ENCODE data around the gene TMEM170A. TPM values are rescaled to one million over a fixed set of nuclear protein-coding genes. Genes with fewer than 3 reads are reported as not detected.

Gene TMEM170A
- total RNA-seq, 1 experiment from 2014 or later: 45.9 TPM

DNA sequence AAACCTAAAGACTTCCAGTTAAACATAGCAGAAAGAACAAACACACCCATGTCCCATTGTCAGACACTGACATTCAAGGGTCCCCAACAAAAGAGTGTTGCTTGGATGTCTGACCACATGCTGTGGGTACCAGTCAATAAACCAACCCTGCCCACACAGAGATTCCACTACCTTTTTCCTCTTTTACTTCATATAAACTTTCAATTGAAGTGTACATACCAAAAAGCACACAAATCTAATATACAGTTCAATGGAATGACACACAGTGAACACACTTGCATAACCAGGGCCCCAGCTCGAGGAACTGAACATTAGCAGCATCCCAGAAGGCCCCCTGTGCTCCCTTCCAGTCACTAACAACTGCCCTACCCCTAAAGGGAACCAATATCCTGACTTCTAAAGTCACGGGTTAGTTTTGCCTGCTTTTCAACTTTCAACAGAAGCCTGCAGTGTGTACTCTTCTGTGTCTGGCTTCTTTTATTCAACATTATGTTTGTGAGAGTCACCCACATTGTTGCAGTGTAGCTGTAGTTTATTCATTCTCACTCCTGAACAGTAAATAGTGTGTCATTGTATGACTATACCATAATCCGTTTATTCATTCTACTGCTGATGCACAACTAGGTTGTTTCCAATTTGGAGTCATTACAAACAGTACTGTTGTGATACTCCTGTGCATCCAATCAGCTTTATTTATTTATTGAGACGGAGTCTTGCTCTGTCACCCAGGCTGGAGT lies 49.2 kb downstream of the TMEM170A start:
- H3K9me2 ChIP-seq (replicated peaks; ENCODE audit: insufficient read depth, low read length): no peaks in the 10 kb centered on the region
- H2AFZ ChIP-seq (ENCODE audit: low read length): no peak overlapping the region
- H3K36me3 ChIP-seq (ENCODE audit: insufficient read depth, low read length): peaks cover 21% of the 10 kb centered on the region; the same call in 1 of the 2 replicates
- H3K4me3 ChIP-seq (ENCODE audit: low read length): no peak overlapping the region
- no peaks in the 10 kb centered on the region for H3K27me3 ChIP-seq (ENCODE audit: low read length)
- peaks cover 69% of the 10 kb centered on the region for H3K79me2 ChIP-seq (ENCODE audit: low read length)
- no peaks in the 10 kb centered on the region for H3K9me3 ChIP-seq (ENCODE audit: low read length)
- peaks cover 35% of the 10 kb centered on the region for H3K4me1 ChIP-seq (ENCODE audit: low read length)
- no peak for DNase-seq
- H3K9ac ChIP-seq (ENCODE audit: low read length): no peak overlapping the region
- H4K20me1 ChIP-seq (ENCODE audit: insufficient read depth, low read depth, low read length): no peaks in the 10 kb centered on the region
- no peak overlapping the region for H3K4me2 ChIP-seq (ENCODE audit: low read depth, low read length, poor library complexity, severe bottlenecking)
- H3K27ac ChIP-seq (ENCODE audit: low read length): no peak overlapping the region

DNA sequence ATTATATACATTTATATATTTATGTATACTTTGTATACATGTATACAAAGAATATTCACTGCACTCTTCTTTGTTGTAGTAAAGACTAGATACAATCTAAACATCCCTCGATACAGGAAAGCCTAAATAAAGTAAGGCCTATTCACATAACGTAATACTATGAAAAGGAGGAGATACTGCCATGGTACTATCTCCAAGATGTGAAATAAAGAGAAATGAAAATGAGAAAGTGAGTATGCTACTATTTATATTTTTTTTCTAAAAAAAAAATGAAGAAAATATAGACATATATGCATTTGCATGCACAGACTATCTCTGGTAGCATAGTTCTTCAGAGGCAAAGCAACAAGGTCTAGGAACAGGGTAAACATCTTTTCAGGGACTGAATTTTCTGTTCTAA lies 50.5 kb downstream of the TMEM170A start:
- DNase-seq: no peak
- Histone ChIP-seq H3K36me3 (ENCODE audit: insufficient read depth, low read length) (peaks cover 31% of the 10 kb centered on the region; the same call in 1 of the 2 replicates), H3K9me3 (ENCODE audit: low read length) (no peaks in the 10 kb centered on the region), H3K27ac (ENCODE audit: low read length) (no peak overlapping the region), H2AFZ (ENCODE audit: low read length) (no peak overlapping the region), H3K9me2 (replicated peaks; ENCODE audit: insufficient read depth, low read length) (no peaks in the 10 kb centered on the region), H3K9ac (ENCODE audit: low read length) (no peak overlapping the region), H3K4me2 (ENCODE audit: low read depth, low read length, poor library complexity, severe bottlenecking) (no peak overlapping the region), H3K27me3 (ENCODE audit: low read length) (no peaks in the 10 kb centered on the region), H3K79me2 (ENCODE audit: low read length) (peaks cover 56% of the 10 kb centered on the region), H3K4me3 (ENCODE audit: low read length) (no peak overlapping the region), H4K20me1 (ENCODE audit: insufficient read depth, low read depth, low read length) (no peaks in the 10 kb centered on the region), H3K4me1 (ENCODE audit: low read length) (peaks cover 27% of the 10 kb centered on the region)

DNA sequence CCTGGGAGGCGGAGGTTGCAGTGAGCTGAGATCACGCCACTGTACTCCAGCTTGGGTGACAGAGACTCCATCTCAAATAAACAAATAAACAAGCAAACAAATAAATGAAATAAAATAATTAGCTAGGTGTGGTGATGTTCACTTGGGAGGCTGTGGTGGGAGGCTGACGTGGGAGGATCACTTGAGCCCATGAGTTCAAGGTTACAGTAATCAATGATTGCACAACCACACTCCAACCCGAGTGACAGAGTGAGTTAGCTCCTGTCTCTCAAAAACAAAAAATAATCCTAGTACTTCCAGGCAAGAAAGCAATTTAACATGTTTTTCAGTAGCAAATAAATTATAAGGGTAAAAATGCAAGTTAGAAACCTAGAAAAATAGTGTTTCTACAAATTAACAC lies 57.5 kb downstream of the TMEM170A start:
- Histone ChIP-seq H3K4me2 (ENCODE audit: low read depth, low read length, poor library complexity, severe bottlenecking) (no peak overlapping the region), H3K27ac (ENCODE audit: low read length) (no peak overlapping the region)

GRCh38 chr16:75402821-75403475 lies 61.5 kb downstream of the TMEM170A start:
- DNase-seq: peak; percentile 69
- Histone ChIP-seq H3K4me3 (ENCODE audit: low read length) (no peak overlapping the region), H3K27me3 (ENCODE audit: low read length) (no peaks in the 10 kb centered on the region), H3K9me2 (replicated peaks; ENCODE audit: insufficient read depth, low read length) (no peaks in the 10 kb centered on the region), H3K9ac (ENCODE audit: low read length) (no peak overlapping the region), H3K4me2 (ENCODE audit: low read depth, low read length, poor library complexity, severe bottlenecking) (no peak overlapping the region), H2AFZ (ENCODE audit: low read length) (no peak overlapping the region), H3K9me3 (ENCODE audit: low read length) (no peaks in the 10 kb centered on the region), H3K36me3 (ENCODE audit: insufficient read depth, low read length) (0 out of 2 replicates have a peak, but pooled peaks cover 4% of the 10 kb centered on the region), H4K20me1 (ENCODE audit: insufficient read depth, low read depth, low read length) (no peaks in the 10 kb centered on the region), H3K4me1 (ENCODE audit: low read length) (peaks cover 2% of the 10 kb centered on the region; the same call in 1 of the 2 replicates), H3K27ac (ENCODE audit: low read length) (no peak overlapping the region), H3K79me2 (ENCODE audit: low read length) (peaks cover 21% of the 10 kb centered on the region)

More for the DNA sequence above, 57.5 kb downstream of the TMEM170A start:
- DNase-seq: no peak
- H3K9me3 ChIP-seq (ENCODE audit: low read length): no peaks in the 10 kb centered on the region
- peaks cover 12% of the 10 kb centered on the region for H3K79me2 ChIP-seq (ENCODE audit: low read length)
- H4K20me1 ChIP-seq (ENCODE audit: insufficient read depth, low read depth, low read length): no peaks in the 10 kb centered on the region
- no peak overlapping the region for H2AFZ ChIP-seq (ENCODE audit: low read length)
- H3K4me3 ChIP-seq (ENCODE audit: low read length): no peak overlapping the region
- H3K36me3 ChIP-seq (ENCODE audit: insufficient read depth, low read length): peaks cover 24% of the 10 kb centered on the region; the same call in 1 of the 2 replicates
- no peaks in the 10 kb centered on the region for H3K9me2 ChIP-seq (replicated peaks; ENCODE audit: insufficient read depth, low read length)
- H3K4me1 ChIP-seq (ENCODE audit: low read length): peaks cover 2% of the 10 kb centered on the region; the same call in 1 of the 2 replicates
- no peaks in the 10 kb centered on the region for H3K27me3 ChIP-seq (ENCODE audit: low read length)
- H3K9ac ChIP-seq (ENCODE audit: low read length): no peak overlapping the region

DNA sequence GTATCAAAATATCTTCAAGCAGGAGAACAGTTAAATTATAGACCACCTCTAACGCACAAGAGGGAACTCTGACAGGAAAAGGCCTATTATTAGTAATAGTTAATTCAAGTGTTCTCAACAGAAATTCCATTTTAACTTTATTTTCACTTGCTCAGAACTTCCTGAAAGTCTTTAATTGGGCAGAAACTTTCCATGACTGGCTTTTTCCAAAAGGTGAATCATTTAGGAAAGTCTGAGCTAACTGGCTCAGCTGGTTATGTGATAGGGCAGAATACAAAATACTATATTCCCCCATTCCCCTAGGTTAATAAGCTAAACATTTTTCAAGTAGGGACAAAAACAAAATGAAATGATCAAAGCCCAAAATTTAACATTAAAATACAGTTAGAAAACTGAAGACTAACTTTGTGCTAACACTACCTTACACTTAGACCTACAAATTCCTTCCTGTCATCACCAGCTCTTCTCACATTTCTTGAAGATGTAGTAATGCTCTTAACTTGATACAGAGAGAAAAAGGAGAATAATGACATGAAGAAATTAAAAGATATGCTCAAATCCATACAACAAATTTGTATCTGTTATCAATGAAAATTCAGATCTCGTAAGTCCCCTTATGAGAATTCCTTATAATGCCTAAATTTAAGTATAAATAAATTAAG lies 62.2 kb downstream of the TMEM170A start:
- H2AFZ ChIP-seq (ENCODE audit: low read length): no peak overlapping the region
- H3K4me1 ChIP-seq (ENCODE audit: low read length): peaks cover 2% of the 10 kb centered on the region; the same call in 1 of the 2 replicates
- 0 out of 2 replicates have a peak, but pooled peaks cover 3% of the 10 kb centered on the region for H3K36me3 ChIP-seq (ENCODE audit: insufficient read depth, low read length)
- H3K9ac ChIP-seq (ENCODE audit: low read length): no peak overlapping the region
- H3K4me2 ChIP-seq (ENCODE audit: low read depth, low read length, poor library complexity, severe bottlenecking): no peak overlapping the region
- DNase-seq: no peak
- H3K27ac ChIP-seq (ENCODE audit: low read length): no peak overlapping the region
- H3K9me2 ChIP-seq (replicated peaks; ENCODE audit: insufficient read depth, low read length): no peaks in the 10 kb centered on the region
- no peaks in the 10 kb centered on the region for H4K20me1 ChIP-seq (ENCODE audit: insufficient read depth, low read depth, low read length)
- no peak overlapping the region for H3K4me3 ChIP-seq (ENCODE audit: low read length)
- no peaks in the 10 kb centered on the region for H3K9me3 ChIP-seq (ENCODE audit: low read length)
- H3K27me3 ChIP-seq (ENCODE audit: low read length): no peaks in the 10 kb centered on the region
- peaks cover 23% of the 10 kb centered on the region for H3K79me2 ChIP-seq (ENCODE audit: low read length)

- Histone ChIP-seq H3K79me2 (ENCODE audit: low read length) (peaks cover 23% of the 10 kb centered on the region), H3K4me3 (ENCODE audit: low read length) (no peak overlapping the region), H4K20me1 (ENCODE audit: insufficient read depth, low read depth, low read length) (no peaks in the 10 kb centered on the region), H3K27ac (ENCODE audit: low read length) (no peak overlapping the region), H3K36me3 (ENCODE audit: insufficient read depth, low read length) (no peaks in the 10 kb centered on the region), H3K27me3 (ENCODE audit: low read length) (no peaks in the 10 kb centered on the region), H3K4me2 (ENCODE audit: low read depth, low read length, poor library complexity, severe bottlenecking) (no peak overlapping the region), H3K9me3 (ENCODE audit: low read length) (no peaks in the 10 kb centered on the region), H3K4me1 (ENCODE audit: low read length) (peaks cover 2% of the 10 kb centered on the region; the same call in 1 of the 2 replicates), H2AFZ (ENCODE audit: low read length) (no peak overlapping the region), H3K9ac (ENCODE audit: low read length) (no peak overlapping the region), H3K9me2 (replicated peaks; ENCODE audit: insufficient read depth, low read length) (no peaks in the 10 kb centered on the region)
- DNase-seq: no peak
These were observed 62.8 kb downstream of the TMEM170A start for GRCh38 chr16:75401691-75402090.

DNA sequence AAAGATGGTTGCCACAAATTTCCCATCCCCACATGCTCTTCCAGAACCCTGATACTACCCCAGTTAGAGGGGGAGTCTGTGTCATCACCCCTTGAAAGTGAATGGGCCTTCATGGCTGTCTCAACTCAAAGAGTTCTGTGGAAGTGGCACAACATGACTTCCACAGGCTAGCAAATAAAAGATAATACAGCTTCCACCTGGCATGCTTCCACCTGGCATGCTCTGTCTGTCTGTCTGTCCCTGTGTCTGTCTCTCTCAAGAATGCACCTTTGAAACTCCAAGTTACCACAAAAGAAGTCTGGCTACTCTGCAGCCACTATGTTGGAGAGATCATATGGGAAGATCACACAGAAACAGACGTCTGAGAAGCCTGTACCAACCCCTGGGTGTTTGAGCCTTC lies 66.2 kb downstream of the TMEM170A start:
- Histone ChIP-seq H3K36me3 (ENCODE audit: insufficient read depth, low read length) (0 out of 2 replicates have a peak, but pooled peaks cover 3% of the 10 kb centered on the region), H3K9me3 (ENCODE audit: low read length) (no peaks in the 10 kb centered on the region)
- no peak for DNase-seq

DNA sequence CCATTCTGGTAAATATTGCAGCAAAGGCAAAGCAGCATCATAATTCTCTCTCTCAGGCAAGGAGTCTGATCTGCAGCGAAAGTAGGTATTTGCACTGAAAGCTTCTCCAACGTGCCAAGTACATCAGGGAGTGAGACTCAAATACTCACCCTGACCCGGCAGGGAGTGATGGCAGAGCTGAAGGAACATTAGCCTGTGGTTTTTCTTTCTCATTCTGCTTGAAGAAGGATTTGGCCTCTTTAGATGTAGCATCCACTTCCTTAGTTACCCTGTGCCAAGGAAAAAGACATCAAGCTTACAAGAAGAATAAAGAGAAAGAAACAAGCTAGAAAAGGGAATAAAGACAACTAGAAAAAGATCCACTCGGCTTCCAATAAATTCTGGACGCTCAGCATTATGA lies 69.5 kb downstream of the TMEM170A start:
- Histone ChIP-seq H3K36me3 (ENCODE audit: insufficient read depth, low read length) (peaks cover 9% of the 10 kb centered on the region), H3K4me3 (ENCODE audit: low read length) (no peak overlapping the region), H3K4me2 (ENCODE audit: low read depth, low read length, poor library complexity, severe bottlenecking) (no peak overlapping the region), H3K9ac (ENCODE audit: low read length) (no peak overlapping the region), H3K4me1 (ENCODE audit: low read length) (no peaks in the 10 kb centered on the region), H4K20me1 (ENCODE audit: insufficient read depth, low read depth, low read length) (no peaks in the 10 kb centered on the region), H3K9me2 (replicated peaks; ENCODE audit: insufficient read depth, low read length) (no peaks in the 10 kb centered on the region), H3K27ac (ENCODE audit: low read length) (no peak overlapping the region), H3K79me2 (ENCODE audit: low read length) (peaks cover 8% of the 10 kb centered on the region; the same call in 1 of the 2 replicates), H2AFZ (ENCODE audit: low read length) (no peak overlapping the region), H3K27me3 (ENCODE audit: low read length) (no peaks in the 10 kb centered on the region), H3K9me3 (ENCODE audit: low read length) (no peaks in the 10 kb centered on the region)
- no peak for DNase-seq

More for the DNA sequence above, 66.2 kb downstream of the TMEM170A start:
- no peak overlapping the region for H3K4me3 ChIP-seq (ENCODE audit: low read length)
- peaks cover 2% of the 10 kb centered on the region; the same call in 1 of the 2 replicates for H3K4me1 ChIP-seq (ENCODE audit: low read length)
- peaks cover 23% of the 10 kb centered on the region for H3K79me2 ChIP-seq (ENCODE audit: low read length)
- no peaks in the 10 kb centered on the region for H3K9me2 ChIP-seq (replicated peaks; ENCODE audit: insufficient read depth, low read length)
- no peak overlapping the region for H2AFZ ChIP-seq (ENCODE audit: low read length)
- H4K20me1 ChIP-seq (ENCODE audit: insufficient read depth, low read depth, low read length): no peaks in the 10 kb centered on the region
- H3K27me3 ChIP-seq (ENCODE audit: low read length): no peaks in the 10 kb centered on the region
- no peak overlapping the region for H3K27ac ChIP-seq (ENCODE audit: low read length)
- H3K9ac ChIP-seq (ENCODE audit: low read length): no peak overlapping the region
- no peak overlapping the region for H3K4me2 ChIP-seq (ENCODE audit: low read depth, low read length, poor library complexity, severe bottlenecking)

All from Karpas-422 (cell line).